AG04450 (cell line): ENCODE measurements around the gene FAM53B. TPM values are rescaled to one million over a fixed set of nuclear protein-coding genes. Genes with fewer than 3 reads are reported as not detected.

Experiments used
- CTCF ChIA-PET: fragments of 300-600, 350-600 bp; formaldehyde crosslinking; extraction: SDS; loops from one replicate; lab custom pipeline; 2022; ENCODE audit warnings: antibody characterized with exemption, inconsistent platforms; lab: Charles Lee
- POLR2A ChIA-PET: fragments of 350-600 bp; formaldehyde crosslinking; extraction: SDS; loops from one replicate; lab custom pipeline; 2021; ENCODE audit warnings: antibody characterized with exemption, inconsistent platforms; lab: Yijun Ruan, JAX
- DNase-seq: peaks from one replicate; pipeline ENCODE4 v3.0.0-alpha.2; 2011; ENCODE audit warnings: low read depth, low spot score
- H3K27ac ChIP-seq: one replicate; pipeline ENCODE4 v1.5.1; 2012; ENCODE audit warnings: low read depth, low read length, control low read depth
- H3K27me3 ChIP-seq: one replicate; pipeline ENCODE4 v1.6.0; 2012; ENCODE audit warnings: low read length; ENCODE audit not compliant: control insufficient read depth, insufficient read depth
- H3K4me3 ChIP-seq: 2 replicates; pipeline ENCODE4 v1.5.1; 2011; ENCODE audit warnings: mild to moderate bottlenecking, low read depth, low read length, control low read depth
- H3K9me3 ChIP-seq: 2 replicates; pipeline ENCODE4 v1.5.1; 2012; ENCODE audit warnings: low read length; ENCODE audit not compliant: control insufficient read depth, insufficient read depth
- polyA plus RNA-seq: library from polyadenylated mRNA; depleted of rRNA; stranded (reverse); fragments of >200 nt; gene quantifications from 2 replicates; pipeline ENCODE4 v1.2.3, GENCODE V29; 2011
- TF ChIP-seq, protein P1 (sequence below): IDR thresholded peaks from 2 replicates; pipeline ENCODE4 v1.5.1; 2011; ENCODE audit warnings: low read depth, low read length, control low read depth, inconsistent platforms

Gene FAM53B
- polyA plus RNA-seq, 1 experiment, result 4.1 TPM

- Histone ChIP-seq H3K9me3 (no peaks in the 10 kb centered on the region; the same call in 1 of the 2 replicates), H3K27me3 (no peaks in the 10 kb centered on the region), H3K4me3 (no peak overlapping the region), H3K27ac (no peak overlapping the region)
- ChIA-PET POLR2A (no interaction called here), CTCF (no interaction called here)
- no peak for DNase-seq
- TF ChIP-seq, protein P1, sequence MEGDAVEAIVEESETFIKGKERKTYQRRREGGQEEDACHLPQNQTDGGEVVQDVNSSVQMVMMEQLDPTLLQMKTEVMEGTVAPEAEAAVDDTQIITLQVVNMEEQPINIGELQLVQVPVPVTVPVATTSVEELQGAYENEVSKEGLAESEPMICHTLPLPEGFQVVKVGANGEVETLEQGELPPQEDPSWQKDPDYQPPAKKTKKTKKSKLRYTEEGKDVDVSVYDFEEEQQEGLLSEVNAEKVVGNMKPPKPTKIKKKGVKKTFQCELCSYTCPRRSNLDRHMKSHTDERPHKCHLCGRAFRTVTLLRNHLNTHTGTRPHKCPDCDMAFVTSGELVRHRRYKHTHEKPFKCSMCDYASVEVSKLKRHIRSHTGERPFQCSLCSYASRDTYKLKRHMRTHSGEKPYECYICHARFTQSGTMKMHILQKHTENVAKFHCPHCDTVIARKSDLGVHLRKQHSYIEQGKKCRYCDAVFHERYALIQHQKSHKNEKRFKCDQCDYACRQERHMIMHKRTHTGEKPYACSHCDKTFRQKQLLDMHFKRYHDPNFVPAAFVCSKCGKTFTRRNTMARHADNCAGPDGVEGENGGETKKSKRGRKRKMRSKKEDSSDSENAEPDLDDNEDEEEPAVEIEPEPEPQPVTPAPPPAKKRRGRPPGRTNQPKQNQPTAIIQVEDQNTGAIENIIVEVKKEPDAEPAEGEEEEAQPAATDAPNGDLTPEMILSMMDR, result no peak
These were observed 119.3 kb downstream of the FAM53B start for GRCh38 chr10:124624895-124625294.

- TF ChIP-seq, protein P1, result no peak
- ChIA-PET CTCF (no interaction called here), POLR2A (no interaction called here)
- H3K27me3 ChIP-seq, result no peaks in the 10 kb centered on the region
- H3K9me3 ChIP-seq, result no peaks in the 10 kb centered on the region; the same call in 1 of the 2 replicates
- H3K27ac ChIP-seq, result no peak overlapping the region
- no peak overlapping the region for H3K4me3 ChIP-seq
- DNase-seq, result no peak
These were observed 119.7 kb downstream of the FAM53B start for GRCh38 chr10:124624466-124624865.

GRCh38 chr10:124624006-124624405, 120.2 kb downstream of the FAM53B start:
- TF ChIP-seq, protein P1, result no peak
- Histone ChIP-seq H3K27ac (no peak overlapping the region), H3K4me3 (no peak overlapping the region), H3K9me3 (no peaks in the 10 kb centered on the region; the same call in 1 of the 2 replicates), H3K27me3 (no peaks in the 10 kb centered on the region)
- ChIA-PET POLR2A (no interaction called here), CTCF (no interaction called here)
- DNase-seq, result no peak

- CTCF ChIA-PET, result no interaction called here
- H3K4me3 ChIP-seq, result no peak overlapping the region
- POLR2A ChIA-PET, result no interaction called here
- no peaks in the 10 kb centered on the region for H3K27me3 ChIP-seq
- no peaks in the 10 kb centered on the region; the same call in 1 of the 2 replicates for H3K9me3 ChIP-seq
- TF ChIP-seq, protein P1, result no peak
- H3K27ac ChIP-seq, result no peak overlapping the region
- DNase-seq, result no peak
These were observed 121.2 kb downstream of the FAM53B start for GRCh38 chr10:124622866-124623536.

GRCh38 chr10:124622158-124622557, 122.0 kb downstream of the FAM53B start:
- DNase-seq, result no peak
- CTCF ChIA-PET, result interaction anchor here (1.0 kb wide), 1 partner anchor 119 kb away, joined by 3 read pairs; no protein-coding TSS in a partner anchor
- Histone ChIP-seq H3K27ac (no peak overlapping the region), H3K9me3 (no peaks in the 10 kb centered on the region; the same call in 1 of the 2 replicates), H3K27me3 (no peaks in the 10 kb centered on the region), H3K4me3 (no peak overlapping the region)
- POLR2A ChIA-PET, result no interaction called here
- TF ChIP-seq, protein P1, result no peak
